Amniotic epithelial cell (primary cell): Measurements from ENCODE around the gene BTBD2.

Experiments
- DNase-seq: peaks from one replicate; pipeline ENCODE4 v3.0.0-alpha.2; 2010; ENCODE audit warnings: low read depth

BTBD2 gene

GRCh38 chr19:2050991-2051772 lies 35.7 kb upstream of the BTBD2 start, which contains the start of gene MKNK2:
TSS of gene MKNK2 (minus strand) at chr19:2051244. CDS start at chr19:2050851, 393 bp downstream.
- peak; percentile 65 for DNase-seq

DNA sequence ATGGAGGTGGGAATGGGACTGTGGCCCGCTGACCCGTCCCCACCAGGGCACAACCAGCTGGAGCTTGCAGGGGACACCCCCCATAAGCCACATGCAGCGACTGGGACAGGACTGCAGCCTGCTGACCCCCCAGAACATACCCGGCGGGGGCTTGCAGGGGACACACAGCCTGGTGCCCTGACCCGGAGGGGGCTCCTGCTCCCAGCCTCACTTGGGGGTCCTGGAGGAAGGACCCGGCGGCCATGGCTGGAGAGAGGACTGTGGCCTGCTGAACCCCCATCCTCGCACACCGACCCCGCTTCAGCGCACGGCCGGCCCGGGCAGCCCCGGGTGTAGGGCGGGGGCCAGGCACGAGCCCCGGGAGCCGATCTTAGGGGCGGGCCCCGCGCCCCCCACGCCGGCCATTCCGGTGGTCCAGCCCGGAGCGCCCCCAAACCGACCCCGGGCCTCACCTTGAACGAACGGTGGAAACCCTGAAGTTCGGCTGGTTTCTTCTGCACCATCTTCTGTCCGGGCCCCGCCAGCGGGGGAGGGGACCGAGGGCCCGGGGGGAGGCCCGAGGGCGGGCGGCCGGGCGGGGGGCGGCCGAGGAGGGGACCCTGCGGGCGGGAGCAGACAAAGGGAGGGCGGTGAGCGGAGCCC lies 35.0 kb upstream of the BTBD2 start:
- DNase-seq: no peak

- peak; percentile 75 for DNase-seq
Measured at GRCh38 chr19:2049741-2050348, 34.3 kb upstream of the BTBD2 start.

GRCh38 chr19:2048959-2049740 lies 33.6 kb upstream of the BTBD2 start:
- no peak for DNase-seq

GRCh38 chr19:2048104-2048958 lies 32.8 kb upstream of the BTBD2 start:
- no peak for DNase-seq

DNA sequence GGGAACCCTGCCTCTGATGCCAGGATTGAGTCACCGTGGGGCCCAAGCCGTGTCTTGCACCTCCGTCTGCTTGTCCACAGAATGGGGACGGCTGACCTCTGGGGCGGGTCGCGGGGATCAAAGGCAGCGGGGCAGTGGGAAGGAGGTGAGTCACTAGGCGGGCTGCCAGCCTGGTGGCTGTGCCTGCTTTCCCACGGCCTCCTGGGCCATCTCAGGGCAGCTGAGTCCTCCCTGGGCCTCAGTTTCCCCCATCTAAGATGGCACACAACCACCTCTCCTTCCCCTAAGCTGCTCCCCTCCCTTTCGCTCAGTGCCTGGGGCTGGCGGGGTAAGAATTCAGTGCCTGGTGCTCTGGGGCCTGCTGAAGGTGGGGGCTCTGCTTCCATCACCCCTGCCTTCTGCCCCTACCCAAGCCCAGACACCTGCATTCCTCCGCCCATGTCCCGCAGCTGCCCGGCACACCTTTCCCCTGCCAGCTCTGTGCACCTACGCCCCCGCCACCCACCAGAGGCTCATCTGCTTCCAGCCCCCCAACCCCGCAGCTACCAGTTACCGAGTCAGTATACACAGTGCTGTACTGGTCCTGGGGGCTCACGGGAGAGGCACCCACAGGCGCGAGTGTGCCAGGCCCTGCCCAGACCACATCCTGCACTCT lies 32.1 kb upstream of the BTBD2 start:
- peak; percentile 39 for DNase-seq

DNA sequence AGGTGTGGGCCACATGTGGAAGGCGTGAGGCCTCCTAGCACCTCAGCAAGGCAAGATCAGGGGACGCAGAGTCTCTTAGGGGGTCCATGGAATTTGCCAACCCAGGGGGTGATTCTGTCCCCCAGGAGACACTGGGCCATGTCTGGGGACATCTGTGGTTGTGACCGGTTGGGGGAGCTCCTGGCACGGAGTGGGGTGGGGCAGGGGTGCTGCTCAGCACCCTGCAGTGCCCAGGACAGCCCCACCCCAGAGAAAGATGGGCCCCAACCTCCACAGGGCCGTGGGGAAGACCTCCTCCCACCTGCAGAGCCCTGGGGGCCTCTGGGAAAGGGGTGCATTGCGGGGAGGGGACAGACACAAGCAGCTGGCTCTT lies 31.5 kb upstream of the BTBD2 start:
- no peak for DNase-seq

GRCh38 chr19:2046046-2046907 lies 30.8 kb upstream of the BTBD2 start:
- DNase-seq: no peak

- no peak for DNase-seq
Measured at GRCh38 chr19:2045501-2046045, 30.1 kb upstream of the BTBD2 start.

DNA sequence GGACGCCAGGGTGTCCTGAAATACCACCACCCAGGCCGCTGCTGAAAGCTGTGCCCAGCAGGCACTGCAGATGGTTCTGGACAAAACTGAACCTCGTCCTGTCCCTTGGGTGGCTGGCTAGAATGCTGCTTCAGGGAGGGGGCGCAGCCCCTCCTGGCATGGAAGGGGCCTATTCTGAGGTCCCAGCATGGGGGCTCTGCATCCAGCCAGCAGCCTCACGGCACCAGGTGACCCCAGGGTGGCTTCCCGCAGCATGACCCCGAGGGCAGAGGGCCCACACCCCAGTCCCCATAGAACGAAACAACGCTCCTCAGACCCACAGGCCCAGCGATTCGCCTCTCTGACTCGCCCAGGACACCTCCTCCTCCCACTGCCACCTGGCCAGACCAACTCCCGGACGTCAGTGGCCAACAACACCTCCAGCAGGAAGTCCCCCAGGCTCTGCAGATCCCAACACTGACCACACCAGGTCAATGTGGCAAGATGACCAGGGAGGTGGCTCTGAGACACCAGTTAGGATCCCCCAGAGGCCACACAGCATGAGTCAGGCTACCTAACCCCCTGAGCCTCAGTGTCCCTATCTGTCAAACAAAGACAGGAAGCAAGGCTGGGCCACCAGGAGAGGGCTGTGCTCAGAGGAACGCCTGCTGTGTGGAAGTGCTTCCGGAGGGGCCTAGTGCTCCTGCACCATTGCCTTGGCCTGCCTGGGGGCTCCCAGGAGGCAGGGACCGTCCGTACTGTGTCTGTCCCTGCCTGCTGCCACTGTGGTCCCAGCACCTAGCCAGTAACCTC lies 29.4 kb upstream of the BTBD2 start:
- DNase-seq: no peak

GRCh38 chr19:2043961-2044708 lies 28.6 kb upstream of the BTBD2 start:
- no peak for DNase-seq

GRCh38 chr19:2043251-2043641 lies 27.7 kb upstream of the BTBD2 start:
- no peak for DNase-seq

GRCh38 chr19:2042485-2043250 lies 27.2 kb upstream of the BTBD2 start:
- DNase-seq: no peak

- DNase-seq: peak; percentile 94
Measured at GRCh38 chr19:2041683-2042484, 26.4 kb upstream of the BTBD2 start.

- no peak for DNase-seq
Measured at GRCh38 chr19:2041433-2041682, 25.8 kb upstream of the BTBD2 start.

DNA sequence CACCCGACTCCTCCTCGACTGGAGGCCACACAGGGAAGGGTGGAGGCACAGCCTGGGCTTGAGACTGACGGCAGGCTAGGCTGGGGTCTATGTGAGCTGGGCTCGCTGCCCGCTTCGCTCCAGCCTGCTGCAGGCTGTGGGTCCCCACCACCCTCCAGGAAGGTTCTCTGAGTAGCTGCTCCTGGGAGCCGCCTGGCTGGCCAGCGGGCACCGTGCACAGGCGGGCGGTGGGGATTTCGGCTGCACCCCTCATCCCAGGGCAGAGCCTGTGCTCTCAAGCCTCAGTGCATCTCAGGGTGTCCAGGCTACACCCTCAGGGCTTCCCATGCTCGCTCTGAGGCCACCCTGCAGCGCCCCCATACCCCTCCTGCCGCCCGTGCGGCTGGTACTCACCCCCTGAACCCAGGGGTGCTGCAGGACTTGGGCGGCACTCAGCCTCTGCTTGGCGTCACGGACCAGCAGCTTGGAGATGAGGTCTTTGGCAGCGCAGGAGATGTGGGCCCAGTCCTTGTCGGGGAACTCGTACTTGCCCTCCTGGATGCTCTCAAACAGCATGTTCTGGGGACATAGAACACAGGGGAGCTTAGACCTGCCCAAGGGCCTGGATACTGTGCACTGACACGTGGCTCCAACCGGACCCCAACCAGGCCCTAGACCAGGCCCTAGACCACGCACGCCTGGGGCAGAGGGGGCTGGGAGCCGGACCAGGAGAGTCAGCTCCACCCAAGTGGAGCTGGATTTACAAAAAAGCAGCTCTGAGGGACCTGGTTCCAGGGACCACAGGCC lies 25.3 kb upstream of the BTBD2 start:
- no peak for DNase-seq
